ENCODE results near the gene WBP4. TPM values are rescaled to one million over a fixed set of nuclear protein-coding genes. Genes with fewer than 3 reads are reported as not detected.
A peak's percentile ranks its signal among the peaks of the same experiment; 100 is the strongest.

WBP4 gene
- total RNA-seq, 4 donors from 2014 or later: 3.4 to 10.3 (median 8.3) TPM

- Histone ChIP-seq H3K9me3 (no peaks in the 10 kb centered on the region), H3K4me1 (peaks cover 55 to 94% (median 68%) of the 10 kb centered on the region in 4 donors), H3K27me3 (no peaks in the 10 kb centered on the region), H3K4me3 (no peak overlapping the region), H3K27ac (peak overlapping the region; percentile 65 to 81 (median 77)), H3K36me3 (no peaks in the 10 kb centered on the region)
- intact Hi-C loops (cut with DNase I; ENCODE audit: low total_unique reads): loop anchor here (10.0 kb wide), 1 partner anchor 130 kb away; no protein-coding TSS in a partner anchor
- no peak for DNase-seq
- no peak for TF ChIP-seq EP300 (IDR thresholded peaks at IDR 0.05; ENCODE audit: low read depth)
- TF ChIP-seq CTCF (IDR thresholded peaks at IDR 0.05): peak in 3 of 5 experiments; percentile 18 to 27 (median 21)
- in situ Hi-C loops (cut with MboI; ENCODE audit: low pct_ligation_motif_present in 1 of 4, low pct_unique_long_range_greater_than_20kb in 1 of 4, low sequenced_read_pairs in 3 of 4): loop anchor here in 1 of 4 donors (25.0 kb wide), 1 partner anchor 268 kb away; the partner anchor contains the start of gene SLC25A15
- 83 to 88% methylated on average over 5 of the region's 5 CpGs for WGBS, 2 donors (ENCODE audit: low coverage in 1 of 2)
Measured at GRCh38 chr13:41054919-41055619, 6.2 kb upstream of the WBP4 start.

GRCh38 chr13:41056194-41056593 is 5.1 kb upstream of the WBP4 start:
- intact Hi-C loops (cut with DNase I; ENCODE audit: low total_unique reads) (loop anchor here (10.0 kb wide), 1 partner anchor 131 kb away; no protein-coding TSS in a partner anchor), in situ Hi-C loops (cut with MboI; ENCODE audit: low pct_ligation_motif_present in 1 of 4, low pct_unique_long_range_greater_than_20kb in 1 of 4, low sequenced_read_pairs in 3 of 4) (loop anchor here in 1 of 4 donors (25.0 kb wide), 1 partner anchor 269 kb away; the partner anchor contains the start of gene SLC25A15)
- Histone ChIP-seq H3K36me3 (no peaks in the 10 kb centered on the region), H3K27me3 (no peaks in the 10 kb centered on the region), H3K27ac (peak overlapping the region; percentile 2 to 81 (median 48)), H3K4me1 (peaks cover 55 to 84% (median 65%) of the 10 kb centered on the region in 4 donors), H3K4me3 (no peak overlapping the region), H3K9me3 (no peaks in the 10 kb centered on the region)
- DNase-seq: no peak
- TF ChIP-seq CTCF (IDR thresholded peaks at IDR 0.05): no peak
- TF ChIP-seq EP300 (IDR thresholded peaks at IDR 0.05; ENCODE audit: low read depth): no peak
- TF ChIP-seq POLR2AphosphoS5 (IDR thresholded peaks at IDR 0.05): no peak
- TF ChIP-seq POLR2A (IDR thresholded peaks at IDR 0.05): no peak

- Histone ChIP-seq H3K4me3 (no peak overlapping the region), H3K36me3 (no peaks in the 10 kb centered on the region), H3K9me3 (no peaks in the 10 kb centered on the region), H3K4me1 (peaks cover 55 to 75% (median 65%) of the 10 kb centered on the region in 4 donors), H3K27me3 (no peaks in the 10 kb centered on the region), H3K27ac (peak overlapping the region; percentile 2 to 76 (median 20))
- intact Hi-C loops (cut with DNase I; ENCODE audit: low total_unique reads) (loop anchor here (10.0 kb wide), 1 partner anchor 132 kb away; no protein-coding TSS in a partner anchor), in situ Hi-C loops (cut with MboI; ENCODE audit: low pct_ligation_motif_present in 1 of 4, low pct_unique_long_range_greater_than_20kb in 1 of 4, low sequenced_read_pairs in 3 of 4) (loop anchor here in 1 of 4 donors (25.0 kb wide), 1 partner anchor 270 kb away; the partner anchor contains the start of gene SLC25A15)
- WGBS, 2 donors (ENCODE audit: low coverage in 1 of 2): 67 to 77% methylated on average over 7 to 11 of the region's 11 CpGs
- TF ChIP-seq EP300 (IDR thresholded peaks at IDR 0.05; ENCODE audit: low read depth) (no peak), POLR2A (IDR thresholded peaks at IDR 0.05) (no peak), CTCF (IDR thresholded peaks at IDR 0.05) (no peak), POLR2AphosphoS5 (IDR thresholded peaks at IDR 0.05) (no peak)
- DNase-seq: no peak
Measured at GRCh38 chr13:41056826-41057711, 4.2 kb upstream of the WBP4 start.

All from transverse colon (tissue), 4 donors.